A549 (cell line): ENCODE results near the gene NOP9. TPM values are rescaled to one million over a fixed set of nuclear protein-coding genes. Genes with fewer than 3 reads are reported as not detected.

ENCODE experiments used
- ATAC-seq, 2 experiments: fragments of 200-7000 bp in 1 of 2; fragments of >200 bp in 1 of 2; cut with Nextera tagmentation in 1 of 2; cut with Tn5 transposase in 1 of 2; 3 replicates each; pipeline versions ENCODE4 v1.8.0 to v1.9.1; 2018 to 2020; ENCODE audit warnings: mild to moderate bottlenecking in 1 of 2, moderate library complexity in 1 of 2
- CTCF ChIA-PET: fragments of 300-600 bp; sonication (Branson Sonifier 250); formaldehyde crosslinking; extraction: SDS; loops from one replicate; lab custom pipeline; 2021; ENCODE audit warnings: antibody characterized with exemption, inconsistent platforms; lab: Yijun Ruan, JAX
- POLR2A ChIA-PET: fragments of 350-600 bp; formaldehyde crosslinking; extraction: SDS; loops from one replicate; lab custom pipeline; 2021; ENCODE audit warnings: antibody characterized with exemption, inconsistent platforms; lab: Yijun Ruan, JAX
- DNase-seq, 2 experiments: peaks; one replicate each; pipeline versions ENCODE4 v3.0.0 to v3.0.0-alpha.2; 2011 to 2016; ENCODE audit warnings: low read depth in 1 of 2, low spot score in 1 of 2
- FAIRE-seq: peaks from 2 replicates; lab custom pipeline; 2011; peaks lifted over from hg19 to GRCh38; lab: Jason Lieb, UNC
- H3K27ac ChIP-seq, 2 experiments: fragments of >200 bp; sonication (Bioruptor Twin); formaldehyde crosslinking; 3 replicates each; pipeline ENCODE4 v1.5.1; 2016 to 2017
- H3K4me1 ChIP-seq: fragments of >200 bp; sonication (Bioruptor Twin); formaldehyde crosslinking; 3 replicates; pipeline ENCODE4 v1.6.1; 2016
- H3K4me2 ChIP-seq: fragments of >200 bp; sonication (Bioruptor Twin); formaldehyde crosslinking; 3 replicates; pipeline ENCODE4 v1.6.1; 2016
- H3K4me3 ChIP-seq: fragments of >200 bp; sonication (Bioruptor Twin); formaldehyde crosslinking; 3 replicates; pipeline ENCODE4 v1.5.1; 2016
- H3K9me3 ChIP-seq: fragments of >200 bp; sonication (Bioruptor Twin); formaldehyde crosslinking; 3 replicates; pipeline ENCODE4 v1.6.1; 2016
- BHLHE40 ChIP-seq: IDR thresholded peaks from 2 replicates; pipeline ENCODE4 v1.6.1; 2012; ENCODE audit warnings: low read depth, low read length, inconsistent platforms
- CBX2 ChIP-seq: fragments of 200-600 bp; sonication (generic); IDR thresholded peaks from 2 replicates; pipeline ENCODE4 v1.6.1; 2016; ENCODE audit warnings: low read depth, mild to moderate bottlenecking, borderline replicate concordance
- CHD2 ChIP-seq: fragments of 150-350 bp; IDR thresholded peaks from 2 replicates; pipeline ENCODE4 v1.6.1; 2014; ENCODE audit warnings: low read length; ENCODE audit not compliant: partially characterized antibody
- CHD4 ChIP-seq: fragments of 200-600 bp; sonication (generic); IDR thresholded peaks from 2 replicates; pipeline ENCODE4 v1.6.1; 2016; ENCODE audit warnings: antibody characterized with exemption, mild to moderate bottlenecking, borderline replicate concordance
- EP300 ChIP-seq, 2 experiments: fragments of >200 bp; sonication (Bioruptor Twin); formaldehyde crosslinking; IDR thresholded peaks; 2 replicates in 1 of 2; 3 replicates in 1 of 2; pipeline ENCODE4 v1.6.1; 2016 to 2017
- FOSL2 ChIP-seq, 2 experiments: fragments of 450-650 bp in 1 of 2; fragments of >200 bp in 1 of 2; sonication (Bioruptor Twin) in 1 of 2; formaldehyde crosslinking; IDR thresholded peaks; 2 replicates each; pipeline versions ENCODE4 v1.5.0 to v1.6.1; 2016 to 2020; ENCODE audit warnings: mild to moderate bottlenecking in 1 of 2, moderate library complexity in 1 of 2
- FOXS1 ChIP-seq: fragments of 250-450 bp; sonication (Bioruptor Pico); IDR thresholded peaks from 2 replicates; pipeline ENCODE4 v1.5.0; 2020; ENCODE audit warnings: mild to moderate bottlenecking, moderate library complexity
- GATA3 ChIP-seq: IDR thresholded peaks from 2 replicates; pipeline ENCODE4 v1.6.1; 2012; ENCODE audit warnings: borderline replicate concordance
- HOXB5 ChIP-seq: fragments of 250-450 bp; sonication (Bioruptor Pico); IDR thresholded peaks from 2 replicates; pipeline ENCODE4 v1.5.0; 2020; ENCODE audit warnings: mild to moderate bottlenecking, moderate library complexity
- JUNB ChIP-seq: fragments of >200 bp; sonication (Bioruptor Twin); formaldehyde crosslinking; IDR thresholded peaks from 2 replicates; pipeline ENCODE4 v1.6.1; 2016
- KDM1A ChIP-seq: fragments of 200-600 bp; sonication (generic); IDR thresholded peaks from 2 replicates; pipeline ENCODE4 v1.6.1; 2016; ENCODE audit warnings: low read depth, mild to moderate bottlenecking
- MYC ChIP-seq: IDR thresholded peaks from 2 replicates; pipeline ENCODE4 v1.6.1; 2012; ENCODE audit warnings: mild to moderate bottlenecking, inconsistent platforms, low read length, improper control_type of control experiment, borderline replicate concordance
- NPAS2 ChIP-seq: fragments of 250-450 bp; sonication (Bioruptor Pico); IDR thresholded peaks from 2 replicates; pipeline ENCODE4 v1.8.0; 2022; ENCODE audit warnings: mild to moderate bottlenecking, moderate library complexity, borderline replicate concordance
- NR3C1 ChIP-seq: fragments of >200 bp; sonication (Bioruptor Twin); formaldehyde crosslinking; IDR thresholded peaks from 3 replicates; pipeline ENCODE4 v1.6.1; 2017
- POLR2A ChIP-seq: IDR thresholded peaks from 2 replicates; pipeline ENCODE4 v1.6.1; 2012; ENCODE audit warnings: mild to moderate bottlenecking, low read length
- RAD21 ChIP-seq, 2 experiments: fragments of >200 bp in 1 of 2; sonication (Bioruptor Twin) in 1 of 2; formaldehyde crosslinking in 1 of 2; IDR thresholded peaks in 1 of 2; conservative IDR thresholded peaks in 1 of 2; 2 replicates in 1 of 2; 3 replicates in 1 of 2; pipeline ENCODE4 v1.6.1; 2012 to 2018; ENCODE audit warnings: inconsistent platforms in 1 of 2
- SMC3 ChIP-seq: fragments of >200 bp; sonication (Bioruptor Twin); formaldehyde crosslinking; IDR thresholded peaks from 3 replicates; pipeline ENCODE4 v1.6.1; 2018; ENCODE audit warnings: inconsistent platforms
- TFCP2L1 ChIP-seq: fragments of 250-450 bp; sonication (Bioruptor Pico); IDR thresholded peaks from 2 replicates; pipeline ENCODE4 v1.5.0; 2021; ENCODE audit warnings: mild to moderate bottlenecking
- TP53 ChIP-seq: fragments of 250-450 bp; sonication (Bioruptor Pico); IDR thresholded peaks from 2 replicates; pipeline ENCODE4 v1.5.0; 2021; ENCODE audit warnings: mild to moderate bottlenecking, moderate library complexity
- ZC3H11A ChIP-seq: fragments of 450-650 bp; IDR thresholded peaks from 2 replicates; pipeline ENCODE4 v1.6.1; 2014; ENCODE audit warnings: antibody characterized with exemption, mild to moderate bottlenecking
- ZNF302 ChIP-seq: fragments of 250-450 bp; sonication (Bioruptor Pico); IDR thresholded peaks from 2 replicates; pipeline ENCODE4 v1.9.0; 2021; ENCODE audit warnings: inconsistent platforms, mild to moderate bottlenecking, moderate library complexity
- WGBS: methylation state at CpG from one replicate; pipeline ENCODE4 v1.1.6; 2017; ENCODE audit errors: missing lambda C conversion rate; 5-methylcytosine and 5-hydroxymethylcytosine counted together
- polyA plus RNA-seq, 4 experiments: library from polyadenylated mRNA; depleted of rRNA in 3 of 4; stranded (reverse); fragments of >200 nt; fragmentation: RNase III in 1 of 4; extraction: RNeasy Plus Mini Kit Qiagen cat#74134 plus additional on column Dnase treatment in 1 of 4; gene quantifications; 2 replicates in 3 of 4; 3 replicates in 1 of 4; pipeline ENCODE4 v1.2.3, GENCODE V29; 2011 to 2017
- TF ChIP-seq, protein P1 (sequence below): fragments of 250-450 bp; sonication (Bioruptor Pico); IDR thresholded peaks from 2 replicates; pipeline ENCODE4 v1.5.0; 2020; ENCODE audit warnings: low read depth, mild to moderate bottlenecking, moderate library complexity
- TF ChIP-seq, protein P2 (sequence below): fragments of 450-650 bp; IDR thresholded peaks from 2 replicates; pipeline ENCODE4 v1.6.1; 2014; ENCODE audit warnings: antibody characterized with exemption
- TF ChIP-seq, protein P3 (sequence below): fragments of 250-450 bp; sonication (Bioruptor Pico); IDR thresholded peaks from 2 replicates; pipeline ENCODE4 v1.5.0; 2021; ENCODE audit warnings: mild to moderate bottlenecking, moderate library complexity, borderline replicate concordance

Gene NOP9
- polyA plus RNA-seq, 2 of the 4 experiments (the other 2 are of a cell fraction): 16.5 to 24.5 TPM

DNA sequence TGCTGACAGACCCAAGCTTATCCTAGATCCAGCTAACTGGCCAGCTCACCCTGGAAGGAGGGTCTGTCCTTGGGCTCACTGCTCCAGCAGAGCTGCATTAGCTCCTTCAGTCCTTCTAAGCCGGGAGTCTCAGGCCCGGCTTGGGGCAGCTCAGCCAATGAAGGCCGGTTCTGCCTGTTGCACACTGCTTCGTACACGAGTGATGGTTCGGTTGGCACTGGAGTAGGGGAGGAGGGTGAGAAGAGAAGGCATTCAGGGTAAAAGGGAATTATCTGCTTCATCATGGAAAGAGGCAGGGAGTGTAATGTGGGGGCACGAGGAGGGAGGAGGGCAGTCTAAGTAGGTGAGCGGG is 38.1 kb downstream of the NOP9 start:
- no peaks in the 10 kb centered on the region for H3K9me3 ChIP-seq
- POLR2A ChIA-PET: interaction anchor here (1.3 kb wide), 1 partner anchor 94 kb away, joined by 4 read pairs; no protein-coding TSS in a partner anchor
- no peak for FAIRE-seq
- TF ChIP-seq ZC3H11A (no peak), EP300 (IDR thresholded peaks at IDR 0.05) (no peak), GATA3 (no peak), FOSL2 (IDR thresholded peaks at IDR 0.05) (no peak), FOSL2 (CRISPR knock-in tag; IDR thresholded peaks at IDR 0.05) (no peak)
- TF ChIP-seq, protein P1, sequence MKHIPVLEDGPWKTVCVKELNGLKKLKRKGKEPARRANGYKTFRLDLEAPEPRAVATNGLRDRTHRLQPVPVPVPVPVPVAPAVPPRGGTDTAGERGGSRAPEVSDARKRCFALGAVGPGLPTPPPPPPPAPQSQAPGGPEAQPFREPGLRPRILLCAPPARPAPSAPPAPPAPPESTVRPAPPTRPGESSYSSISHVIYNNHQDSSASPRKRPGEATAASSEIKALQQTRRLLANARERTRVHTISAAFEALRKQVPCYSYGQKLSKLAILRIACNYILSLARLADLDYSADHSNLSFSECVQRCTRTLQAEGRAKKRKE (CRISPR knock-in tag): no peak
- TF ChIP-seq, protein P2, sequence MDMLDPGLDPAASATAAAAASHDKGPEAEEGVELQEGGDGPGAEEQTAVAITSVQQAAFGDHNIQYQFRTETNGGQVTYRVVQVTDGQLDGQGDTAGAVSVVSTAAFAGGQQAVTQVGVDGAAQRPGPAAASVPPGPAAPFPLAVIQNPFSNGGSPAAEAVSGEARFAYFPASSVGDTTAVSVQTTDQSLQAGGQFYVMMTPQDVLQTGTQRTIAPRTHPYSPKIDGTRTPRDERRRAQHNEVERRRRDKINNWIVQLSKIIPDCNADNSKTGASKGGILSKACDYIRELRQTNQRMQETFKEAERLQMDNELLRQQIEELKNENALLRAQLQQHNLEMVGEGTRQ: no peak
- TF ChIP-seq, all 56 proteins: peak for 0
- WGBS: 80% methylated on average over 8 of the region's 8 CpGs
- no peak overlapping the region for H3K4me3 ChIP-seq
- H3K4me2 ChIP-seq: no peak overlapping the region
- H3K4me1 ChIP-seq: no peaks in the 10 kb centered on the region
- CTCF ChIA-PET: interaction anchor here (1.2 to 46.6 kb wide), 7 partner anchors 10 to 92 kb away, joined by 4 to 1142 read pairs (median 8); partner anchors contain the start of genes CBLN3, CIDEB and KHNYN
- H3K27ac ChIP-seq: no peak overlapping the region
- no peak for ATAC-seq
- DNase-seq: no peak

DNA sequence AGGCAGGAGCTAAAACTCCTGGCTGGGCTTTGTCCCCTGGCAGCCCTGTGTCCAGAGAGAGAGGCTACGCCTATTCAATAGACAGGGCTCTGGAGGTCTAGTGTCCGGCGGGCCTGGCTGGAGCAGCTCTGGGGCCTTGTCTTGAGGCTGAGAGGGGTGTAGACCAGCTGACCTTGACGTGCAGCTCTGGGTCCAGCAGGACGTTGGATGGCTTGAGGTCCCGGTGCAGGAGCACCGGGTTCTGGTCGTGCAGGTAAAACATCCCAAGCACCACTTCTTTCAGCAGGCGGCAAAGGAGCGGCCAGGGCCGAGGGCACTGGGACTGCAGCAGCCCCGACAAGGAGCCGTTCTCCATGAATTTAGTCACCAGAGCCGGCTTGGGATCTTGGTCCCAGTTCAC is 39.2 kb downstream of the NOP9 start:
- POLR2A ChIA-PET: no interaction called here
- no peaks in the 10 kb centered on the region for H3K4me1 ChIP-seq
- no peak for ATAC-seq
- TF ChIP-seq CHD2: no peak
- no peak overlapping the region for H3K4me2 ChIP-seq
- no peaks in the 10 kb centered on the region for H3K9me3 ChIP-seq
- H3K4me3 ChIP-seq: no peak overlapping the region
- no peak for DNase-seq
- no peak for FAIRE-seq
- no peak overlapping the region for H3K27ac ChIP-seq
- CTCF ChIA-PET: interaction anchor here (1.3 to 46.6 kb wide), 6 partner anchors 9 to 91 kb away, joined by 4 to 1142 read pairs (median 12); partner anchors contain the start of genes CBLN3, CIDEB and KHNYN
- WGBS: 72% methylated on average over 10 of the region's 14 CpGs

DNA sequence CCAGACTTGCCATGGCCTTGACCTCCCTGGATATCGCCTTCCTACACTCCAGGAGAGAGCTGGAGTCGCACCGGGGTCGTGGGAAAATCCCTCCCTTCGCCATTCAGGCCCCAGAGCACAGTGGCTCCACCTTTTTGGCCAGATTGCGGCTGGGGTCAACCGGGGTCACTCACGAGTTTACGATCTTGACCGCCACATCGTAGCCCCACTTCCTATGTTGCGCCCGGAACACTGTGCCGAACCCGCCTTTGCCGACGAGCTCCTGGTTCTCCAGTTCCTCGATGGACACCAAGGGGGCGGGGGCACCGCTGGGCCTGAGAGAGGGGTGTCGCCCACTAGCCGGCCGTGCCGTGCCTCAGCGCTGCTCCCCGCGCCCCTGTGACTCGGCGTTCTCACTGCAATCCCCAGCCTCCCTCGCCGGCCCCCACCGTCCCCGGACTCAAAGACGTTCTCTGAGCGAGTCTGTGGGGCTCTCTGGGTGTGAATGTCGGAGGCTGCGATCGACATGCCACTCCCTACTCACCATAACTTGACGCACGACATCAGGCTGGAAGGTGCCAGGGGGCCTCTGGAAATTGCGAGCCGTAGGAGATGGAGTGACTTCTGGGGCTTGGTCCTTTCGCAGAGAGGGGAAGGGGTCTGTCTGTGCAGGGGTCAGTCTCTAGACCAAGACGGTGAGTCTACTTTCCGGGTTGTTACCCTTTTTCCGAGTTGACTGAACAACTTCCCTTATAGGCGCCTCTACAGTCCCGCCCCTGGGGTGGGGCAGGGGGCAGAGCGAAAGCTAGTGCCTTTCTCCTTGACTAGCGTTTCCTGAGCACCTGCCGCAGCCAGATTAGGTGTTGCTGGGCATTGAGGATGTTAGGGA is 39.9 kb downstream of the NOP9 start, which contains the start of gene RIPK3:
RIPK3 (minus strand) TSS at position 708 of the 868 bp plus-strand sequence; CDS start at position 543, 165 bp downstream.
- CTCF ChIA-PET: interaction anchor here (1.1 to 46.6 kb wide), 8 partner anchors 8 to 90 kb away, joined by 3 to 1142 read pairs (median 12); partner anchors contain the start of genes CBLN3, CIDEB and KHNYN
- FAIRE-seq (no peak), ATAC-seq (no peak), DNase-seq (no peak)
- POLR2A ChIA-PET: no interaction called here
- no peak within 1 kb of the TSS for H3K27ac ChIP-seq
- H3K4me1 ChIP-seq: no peaks in the 10 kb centered on the region
- 84% methylated on average over 30 of the region's 51 CpGs for WGBS
- H3K4me3 ChIP-seq: no peak within 1 kb of the TSS
- no peak within 1 kb of the TSS for H3K4me2 ChIP-seq
- H3K9me3 ChIP-seq: no peaks in the 10 kb centered on the region
- no peak for TF ChIP-seq KDM1A
- TF ChIP-seq CBX2: no peak

DNA sequence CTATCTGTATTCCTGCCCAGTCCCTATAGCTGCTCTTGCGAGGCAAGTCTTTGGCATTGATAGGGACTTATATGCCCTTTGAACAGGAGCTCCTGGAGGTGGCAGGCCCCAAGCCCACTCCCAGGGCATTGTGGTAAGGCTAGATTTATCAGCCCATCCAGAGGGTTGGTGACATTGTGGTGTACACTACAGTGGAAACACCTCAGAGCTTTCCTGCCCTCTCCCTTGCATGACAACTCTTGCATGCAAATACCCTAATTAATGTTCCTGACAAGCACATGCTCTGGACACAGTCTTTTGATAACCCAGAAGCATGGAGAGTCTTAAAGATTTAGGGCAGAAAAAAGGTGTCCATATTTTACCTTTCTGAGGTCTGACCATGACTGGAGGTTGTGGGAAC is 41.0 kb downstream of the NOP9 start:
- no peak for ATAC-seq
- TF ChIP-seq MYC (no peak), TFCP2L1 (no peak), ZNF302 (CRISPR knock-in tag) (no peak), FOSL2 (IDR thresholded peaks at IDR 0.05) (no peak), FOSL2 (CRISPR knock-in tag; IDR thresholded peaks at IDR 0.05) (no peak), SMC3 (no peak), CHD4 (no peak), POLR2A (no peak), EP300 (IDR thresholded peaks at IDR 0.05) (no peak), HOXB5 (CRISPR knock-in tag) (no peak), CBX2 (no peak), FOXS1 (CRISPR knock-in tag) (no peak), NR3C1 (no peak), TP53 (no peak), JUNB (no peak), BHLHE40 (no peak), ZC3H11A (no peak), NPAS2 (CRISPR knock-in tag) (no peak), RAD21 (conservative IDR thresholded peaks at IDR 0.05 in 1 of 2, IDR thresholded peaks at IDR 0.05 in 1 of 2) (no peak)
- TF ChIP-seq, protein P3, sequence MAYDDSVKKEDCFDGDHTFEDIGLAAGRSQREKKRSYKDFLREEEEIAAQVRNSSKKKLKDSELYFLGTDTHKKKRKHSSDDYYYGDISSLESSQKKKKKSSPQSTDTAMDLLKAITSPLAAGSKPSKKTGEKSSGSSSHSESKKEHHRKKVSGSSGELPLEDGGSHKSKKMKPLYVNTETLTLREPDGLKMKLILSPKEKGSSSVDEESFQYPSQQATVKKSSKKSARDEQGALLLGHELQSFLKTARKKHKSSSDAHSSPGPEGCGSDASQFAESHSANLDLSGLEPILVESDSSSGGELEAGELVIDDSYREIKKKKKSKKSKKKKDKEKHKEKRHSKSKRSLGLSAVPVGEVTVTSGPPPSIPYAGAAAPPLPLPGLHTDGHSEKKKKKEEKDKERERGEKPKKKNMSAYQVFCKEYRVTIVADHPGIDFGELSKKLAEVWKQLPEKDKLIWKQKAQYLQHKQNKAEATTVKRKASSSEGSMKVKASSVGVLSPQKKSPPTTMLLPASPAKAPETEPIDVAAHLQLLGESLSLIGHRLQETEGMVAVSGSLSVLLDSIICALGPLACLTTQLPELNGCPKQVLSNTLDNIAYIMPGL (CRISPR knock-in tag): no peak
- no peak for DNase-seq
- WGBS: 94% methylated on average over 1 of the region's 1 CpG
- no peak overlapping the region for H3K4me3 ChIP-seq
- ChIA-PET CTCF (interaction anchor here (1.1 to 46.6 kb wide), 6 partner anchors 8 to 98 kb away, joined by 3 to 1142 read pairs (median 12); partner anchors contain the start of genes CBLN3, CIDEB and KHNYN), POLR2A (no interaction called here)
- H3K27ac ChIP-seq: no peak overlapping the region
- H3K9me3 ChIP-seq: no peaks in the 10 kb centered on the region
- FAIRE-seq: no peak
- no peaks in the 10 kb centered on the region for H3K4me1 ChIP-seq
- H3K4me2 ChIP-seq: no peak overlapping the region
